Upper lobe of right lung (tissue), 1 donor: ENCODE measurements around the gene SGIP1. TPM values are rescaled to one million over a fixed set of nuclear protein-coding genes. Genes with fewer than 3 reads are reported as not detected.

Experiments
- ATAC-seq: fragments of 200-7000 bp; cut with Tn5 transposase; one replicate; pipeline ENCODE4 v1.9.1; 2020; ENCODE audit warnings: mild to moderate bottlenecking, moderate library complexity
- DNase-seq: peaks from one replicate; pipeline ENCODE4 v3.0.0-alpha.2; 2020
- H3K27ac ChIP-seq: fragments of 200-600 bp; one replicate; pipeline ENCODE4 v1.8.0; 2022
- H3K27me3 ChIP-seq: fragments of 200-600 bp; one replicate; pipeline ENCODE4 v1.8.0; 2022; ENCODE audit warnings: mild to moderate bottlenecking
- H3K36me3 ChIP-seq: fragments of 200-600 bp; one replicate; pipeline ENCODE4 v1.8.0; 2022
- H3K4me1 ChIP-seq: fragments of 200-600 bp; one replicate; pipeline ENCODE4 v1.8.0; 2022
- H3K4me3 ChIP-seq: fragments of 200-600 bp; one replicate; pipeline ENCODE4 v1.8.0; 2022; ENCODE audit warnings: mild to moderate bottlenecking
- H3K9me3 ChIP-seq: fragments of 200-600 bp; one replicate; pipeline ENCODE4 v1.8.0; 2022
- CTCF ChIP-seq: fragments of 200-600 bp; IDR thresholded peaks from one replicate; pipeline ENCODE4 v1.8.0; 2022; ENCODE audit warnings: antibody characterized with exemption
- intact Hi-C: fragments of 100-400 bp; cut with DNase I; formaldehyde crosslinking; loops from one replicate; pipeline ENCODE4 v1.11.0; 2022
- total RNA-seq: library from RNA; stranded (reverse); fragmentation: NEBNext Ultra II Directional; extraction: Animal tissue kit (Norgen Biotek cat#: 25700); gene quantifications from one replicate; pipeline ENCODE4 v1.2.1, GENCODE V29; 2021
- donor health status: DM: no; HTN: yes; CAD: no; lungs with severe emphysema.

SGIP1 gene
- total RNA-seq, 1 donor from 2014 or later: 19.8 TPM

- Histone ChIP-seq H3K4me1 (no peaks in the 10 kb centered on the region), H3K36me3 (no peaks in the 10 kb centered on the region), H3K9me3 (no peaks in the 10 kb centered on the region), H3K27me3 (no peaks in the 10 kb centered on the region), H3K4me3 (no peak overlapping the region), H3K27ac (no peak overlapping the region)
- no peak for ATAC-seq
- intact Hi-C loops: no loop called here
- DNase-seq: no peak
- no peak for TF ChIP-seq CTCF
Measured at GRCh38 chr1:66770240-66770639, 236.3 kb downstream of the SGIP1 start.

GRCh38 chr1:66770694-66771093 is 236.7 kb downstream of the SGIP1 start:
- DNase-seq (no peak), ATAC-seq (no peak)
- Histone ChIP-seq H3K4me1 (no peaks in the 10 kb centered on the region), H3K9me3 (no peaks in the 10 kb centered on the region), H3K27me3 (no peaks in the 10 kb centered on the region), H3K36me3 (no peaks in the 10 kb centered on the region), H3K4me3 (no peak overlapping the region), H3K27ac (no peak overlapping the region)
- intact Hi-C loops: no loop called here
- no peak for TF ChIP-seq CTCF

- Histone ChIP-seq H3K36me3 (no peaks in the 10 kb centered on the region), H3K4me3 (no peak overlapping the region), H3K9me3 (no peaks in the 10 kb centered on the region), H3K27ac (no peak overlapping the region), H3K4me1 (no peaks in the 10 kb centered on the region), H3K27me3 (no peaks in the 10 kb centered on the region)
- ATAC-seq (no peak), DNase-seq (no peak)
- intact Hi-C loops: no loop called here
- TF ChIP-seq CTCF: no peak
Measured at GRCh38 chr1:66773227-66773626, 239.3 kb downstream of the SGIP1 start.

GRCh38 chr1:66774438-66774837 is 240.5 kb downstream of the SGIP1 start:
- intact Hi-C loops: no loop called here
- Histone ChIP-seq H3K27me3 (no peaks in the 10 kb centered on the region), H3K27ac (no peak overlapping the region), H3K4me1 (no peaks in the 10 kb centered on the region), H3K36me3 (no peaks in the 10 kb centered on the region), H3K9me3 (no peaks in the 10 kb centered on the region), H3K4me3 (no peak overlapping the region)
- DNase-seq: no peak
- TF ChIP-seq CTCF: no peak
- no peak for ATAC-seq

- TF ChIP-seq CTCF: no peak
- DNase-seq (no peak), ATAC-seq (no peak)
- Histone ChIP-seq H3K4me1 (no peaks in the 10 kb centered on the region), H3K9me3 (no peaks in the 10 kb centered on the region), H3K27ac (no peak overlapping the region), H3K27me3 (no peaks in the 10 kb centered on the region), H3K36me3 (no peaks in the 10 kb centered on the region), H3K4me3 (no peak overlapping the region)
- intact Hi-C loops: no loop called here
Measured at GRCh38 chr1:66775646-66776045, 241.7 kb downstream of the SGIP1 start.

- H3K9me3 ChIP-seq: no peaks in the 10 kb centered on the region
- intact Hi-C loops: no loop called here
- H3K27ac ChIP-seq: no peak overlapping the region
- DNase-seq (no peak), ATAC-seq (no peak)
- H3K27me3 ChIP-seq: no peaks in the 10 kb centered on the region
- no peaks in the 10 kb centered on the region for H3K4me1 ChIP-seq
- no peak for TF ChIP-seq CTCF
- no peak overlapping the region for H3K4me3 ChIP-seq
- H3K36me3 ChIP-seq: no peaks in the 10 kb centered on the region
Measured at GRCh38 chr1:66777831-66778230, 243.9 kb downstream of the SGIP1 start.
